Stomach smooth muscle (tissue), 2 donors: ENCODE results near the gene ACY1.

Experiments
- H3K27ac ChIP-seq: one replicate; pipeline ENCODE4 v1.7.0; 2013; ENCODE audit warnings: mild to moderate bottlenecking, low read length, inconsistent platforms
- H3K27me3 ChIP-seq, 2 donors: one replicate each; pipeline ENCODE4 v1.7.0; 2013; ENCODE audit warnings: low read length in 2 of 2; ENCODE audit not compliant: insufficient read depth in 2 of 2, control insufficient read depth in 1 of 2
- H3K36me3 ChIP-seq, 2 donors: one replicate each; pipeline ENCODE4 v1.7.0; 2013; ENCODE audit warnings: low read length in 2 of 2; ENCODE audit not compliant: control insufficient read depth in 2 of 2, insufficient read depth in 2 of 2
- H3K4me1 ChIP-seq: one replicate; pipeline ENCODE4 v1.7.0; 2013; ENCODE audit warnings: low read length; ENCODE audit not compliant: control insufficient read depth, insufficient read depth
- H3K4me3 ChIP-seq, 2 donors: one replicate each; pipeline ENCODE4 v1.7.0; 2013; ENCODE audit warnings: low read length in 2 of 2
- H3K9ac ChIP-seq, 2 donors: one replicate each; pipeline ENCODE4 v1.7.0; 2013; ENCODE audit warnings: low read length in 2 of 2, mild to moderate bottlenecking in 1 of 2
- H3K9me3 ChIP-seq, 2 donors: one replicate each; pipeline ENCODE4 v1.7.0; 2013; ENCODE audit warnings: low read length in 2 of 2; ENCODE audit not compliant: control insufficient read depth in 2 of 2
- donor health status: healthy.
- donor health status: Pancreatic carcinoma.

The ACY1 gene

DNA sequence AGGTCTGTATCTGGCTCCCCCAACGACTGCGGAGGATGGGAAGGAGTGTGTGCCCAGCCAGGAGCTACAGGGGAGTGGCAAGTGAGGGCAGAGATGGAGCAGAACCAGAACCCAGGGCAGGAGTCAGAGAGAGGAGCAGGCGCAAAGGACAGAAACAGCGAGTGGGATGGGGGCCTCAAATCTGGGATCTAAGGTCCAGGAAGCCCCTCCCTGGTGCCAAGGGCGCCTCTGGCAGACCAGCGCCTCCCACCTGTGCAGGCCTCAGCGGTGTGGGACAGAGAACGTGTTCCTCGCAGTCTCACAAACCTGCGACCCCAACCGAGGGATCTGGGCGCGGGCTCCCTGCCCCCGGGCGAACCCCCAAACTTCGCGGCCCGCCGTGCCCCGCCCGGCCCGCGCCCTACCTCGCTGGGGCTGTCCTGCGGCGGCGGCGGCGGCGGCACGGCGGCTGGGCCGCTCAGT, 16.4 kb upstream of the ACY1 start:
- H3K4me3 ChIP-seq, result peak overlapping the region; percentile 84 to 93
- H3K27me3 ChIP-seq, result no peaks in the 10 kb centered on the region
- peaks cover 37% of the 10 kb centered on the region for H3K4me1 ChIP-seq
- peak overlapping the region; percentile 80 to 94 for H3K9ac ChIP-seq
- H3K27ac ChIP-seq, result peak overlapping the region; percentile 76
- H3K9me3 ChIP-seq, result no peaks in the 10 kb centered on the region
- H3K36me3 ChIP-seq, result peaks cover 0 to 2% of the 10 kb centered on the region in 2 donors

DNA sequence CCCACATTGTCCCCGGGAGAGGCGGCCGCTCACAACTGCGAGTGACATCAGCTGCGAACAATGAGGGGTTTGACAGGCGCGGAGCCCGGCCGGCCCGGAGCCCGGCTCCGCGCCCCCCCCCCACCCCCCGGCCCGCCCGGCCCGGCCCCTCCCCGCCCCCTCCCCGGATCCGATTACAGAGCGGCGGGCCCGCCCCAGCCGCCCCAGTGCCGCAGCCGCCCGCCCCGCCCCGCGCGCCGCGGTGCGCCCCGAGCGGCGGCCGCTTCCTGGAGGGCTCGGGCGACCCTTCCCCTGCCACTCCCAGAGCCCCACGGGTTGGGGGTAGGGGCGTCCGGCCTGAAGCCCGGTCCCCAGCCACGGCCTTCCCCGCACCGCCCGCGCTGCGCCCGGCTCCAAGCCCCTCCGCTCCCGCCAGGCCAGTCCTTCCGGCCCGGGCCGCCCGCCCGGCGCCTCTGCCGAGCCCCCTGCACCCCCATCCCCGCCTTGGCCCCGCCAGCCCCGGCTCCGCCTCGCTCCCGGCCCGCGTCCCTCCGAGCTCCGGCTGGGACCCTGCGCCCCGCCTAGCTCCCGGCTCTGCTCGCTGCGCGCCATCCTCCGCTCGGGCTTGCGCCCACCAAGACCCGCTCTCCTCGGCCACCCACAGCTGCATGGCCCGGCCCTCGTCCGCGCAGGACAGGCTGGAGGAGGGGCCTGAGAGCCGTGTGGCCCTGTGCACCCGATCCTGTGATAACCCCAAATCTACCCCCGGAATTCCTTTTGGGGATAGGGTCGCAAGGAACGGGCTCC, 15.8 kb upstream of the ACY1 start, which contains the start of gene PCBP4:
Gene PCBP4 (minus strand): TSS at position 71 of the 786 bp plus-strand sequence. CDS start 6,214 bp downstream, outside the sequence.
- Histone ChIP-seq H3K27me3 (no peaks in the 10 kb centered on the region), H3K4me1 (peaks cover 37% of the 10 kb centered on the region), H3K4me3 (peak within 1 kb of the TSS; percentile 84 to 93), H3K36me3 (peaks cover 0 to 2% of the 10 kb centered on the region in 2 donors), H3K27ac (peak within 1 kb of the TSS; percentile 85), H3K9ac (peak within 1 kb of the TSS; percentile 80 to 94), H3K9me3 (no peaks in the 10 kb centered on the region)

DNA sequence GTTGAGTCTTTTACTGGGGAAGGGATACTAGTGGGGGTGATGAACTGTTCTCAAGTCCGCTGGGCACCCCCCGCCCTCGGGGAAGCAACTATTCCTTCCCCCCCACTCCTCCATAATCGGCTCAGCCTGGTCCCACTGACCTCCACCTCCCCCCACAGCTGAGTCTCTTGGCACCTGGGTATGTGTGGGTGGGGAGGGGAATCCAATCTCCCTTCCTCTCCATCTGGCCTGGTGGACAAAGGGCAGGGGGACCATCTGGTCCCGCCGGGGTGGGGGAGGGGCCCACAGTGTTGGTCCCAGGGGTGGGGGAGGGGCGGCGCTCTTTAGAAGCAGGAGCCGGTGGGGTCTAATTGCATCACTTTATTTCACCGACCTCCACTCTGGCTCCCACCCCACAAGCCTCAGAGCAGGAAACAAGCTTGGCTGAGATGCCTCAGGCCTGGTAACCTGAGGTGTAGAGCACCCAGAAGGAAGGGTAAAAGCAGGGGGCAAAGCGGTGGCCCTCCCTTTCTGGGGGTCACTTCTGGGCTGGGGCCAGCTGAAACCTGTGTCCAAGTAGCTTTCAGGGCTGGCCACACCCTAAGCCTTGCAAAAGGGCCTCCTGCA, 15.1 kb upstream of the ACY1 start:
- Histone ChIP-seq H3K4me3 (peak overlapping the region; percentile 71 to 77), H3K27me3 (no peaks in the 10 kb centered on the region), H3K9me3 (no peaks in the 10 kb centered on the region), H3K27ac (peak overlapping the region; percentile 85), H3K36me3 (no peaks in the 10 kb centered on the region), H3K9ac (peak overlapping the region; percentile 71 to 76), H3K4me1 (peaks cover 37% of the 10 kb centered on the region)

DNA sequence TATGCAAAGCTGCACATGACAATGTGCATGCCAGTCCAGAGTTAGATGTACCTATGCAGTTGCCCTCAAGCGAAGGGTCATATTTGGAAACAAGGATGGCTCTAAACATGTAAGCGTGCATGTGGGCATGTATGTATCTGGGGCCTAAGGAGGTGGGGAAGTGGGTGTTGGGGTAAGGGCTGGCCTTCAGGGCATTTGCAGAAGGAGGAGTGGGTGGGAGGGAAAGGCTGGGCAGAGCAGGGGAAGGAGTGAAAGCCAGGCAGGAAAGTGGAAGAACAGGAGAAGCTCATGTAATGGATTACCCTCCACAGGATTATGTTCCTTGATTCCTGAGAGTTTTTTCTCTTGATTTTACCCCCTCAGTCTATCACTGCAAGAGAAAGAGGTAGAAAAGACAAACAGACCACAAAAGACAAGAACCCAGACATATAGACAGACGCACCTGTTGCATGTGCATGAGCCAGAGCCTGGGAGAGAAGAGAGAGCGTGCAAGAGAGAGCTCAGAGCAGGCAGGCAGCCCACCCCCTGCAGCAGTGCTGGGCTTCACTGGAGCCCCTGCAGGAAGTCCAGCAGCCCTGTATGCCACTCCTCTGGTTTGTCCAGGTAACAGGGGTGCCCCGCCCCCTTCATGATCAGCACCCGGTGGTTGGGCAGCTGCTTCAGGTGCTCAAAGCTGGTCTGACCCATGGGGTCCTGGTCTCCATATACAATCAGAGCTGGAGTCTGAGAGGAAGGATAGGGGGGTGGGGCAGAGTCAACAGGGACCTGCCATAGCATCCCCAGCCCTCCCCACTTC, 14.3 kb upstream of the ACY1 start:
- Histone ChIP-seq H3K9me3 (no peaks in the 10 kb centered on the region), H3K27ac (peak overlapping the region; percentile 31), H3K4me3 (no peak overlapping the region), H3K27me3 (no peaks in the 10 kb centered on the region), H3K36me3 (no peaks in the 10 kb centered on the region), H3K9ac (no peak overlapping the region), H3K4me1 (peaks cover 45% of the 10 kb centered on the region)

DNA sequence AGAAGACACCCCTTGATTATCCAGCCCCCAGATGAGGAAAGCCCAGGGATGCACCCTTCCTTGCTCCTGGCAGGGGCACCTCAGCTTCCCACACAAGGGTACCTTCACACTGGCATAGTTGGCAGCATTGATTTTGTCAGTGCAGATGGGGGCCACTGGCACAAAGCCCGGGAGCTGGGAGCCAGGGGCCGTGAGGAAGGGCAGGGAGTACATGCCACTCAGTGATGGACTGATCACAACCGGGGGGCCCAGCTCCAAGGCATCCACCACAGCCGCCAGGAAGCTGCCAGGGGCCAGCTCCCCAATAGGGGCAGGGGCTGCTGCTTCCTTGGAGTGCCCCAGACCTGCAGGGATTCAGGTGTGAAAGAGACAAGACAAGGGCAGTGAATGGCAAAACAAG, 13.5 kb upstream of the ACY1 start:
- Histone ChIP-seq H3K9ac (no peak overlapping the region), H3K4me3 (no peak overlapping the region), H3K36me3 (no peaks in the 10 kb centered on the region), H3K27me3 (no peaks in the 10 kb centered on the region), H3K4me1 (peaks cover 52% of the 10 kb centered on the region), H3K27ac (no peak overlapping the region), H3K9me3 (no peaks in the 10 kb centered on the region)

DNA sequence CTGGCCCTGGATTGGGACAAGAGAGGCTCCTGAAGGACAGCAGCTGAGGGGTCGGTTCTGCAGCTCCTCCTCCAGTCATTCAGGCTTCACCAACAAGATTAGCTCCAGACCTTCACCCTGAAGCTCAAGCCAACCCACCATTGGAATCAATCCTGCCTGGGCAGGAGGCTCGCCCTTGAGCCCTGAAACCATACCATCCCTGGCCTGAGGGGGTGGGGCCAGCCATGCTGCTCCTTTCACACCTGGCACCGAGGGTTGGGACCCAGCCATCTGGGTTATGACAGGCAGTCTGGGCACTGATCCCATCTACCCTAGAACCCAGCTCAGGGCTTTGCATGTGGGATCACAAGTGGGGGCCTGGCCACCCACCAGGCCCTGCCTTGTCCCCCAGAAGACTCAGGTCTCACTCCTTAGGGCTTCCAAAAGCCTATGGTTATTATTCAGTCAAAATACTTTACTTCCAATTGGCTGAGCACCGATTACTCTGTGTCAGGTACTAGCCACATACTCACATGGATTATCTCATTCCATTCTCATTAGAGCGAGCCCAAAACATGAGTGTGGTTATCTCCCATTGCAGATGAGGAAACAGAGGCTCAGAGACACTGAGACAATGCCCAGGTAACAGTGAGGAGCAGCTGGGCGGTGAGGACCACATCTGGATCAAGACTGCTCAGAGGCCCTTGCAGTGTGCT, 12.6 kb upstream of the ACY1 start:
- no peaks in the 10 kb centered on the region for H3K27me3 ChIP-seq
- H3K4me1 ChIP-seq, result peaks cover 50% of the 10 kb centered on the region
- H3K4me3 ChIP-seq, result no peak overlapping the region
- no peaks in the 10 kb centered on the region for H3K9me3 ChIP-seq
- H3K36me3 ChIP-seq, result no peaks in the 10 kb centered on the region
- H3K27ac ChIP-seq, result no peak overlapping the region
- H3K9ac ChIP-seq, result no peak overlapping the region

DNA sequence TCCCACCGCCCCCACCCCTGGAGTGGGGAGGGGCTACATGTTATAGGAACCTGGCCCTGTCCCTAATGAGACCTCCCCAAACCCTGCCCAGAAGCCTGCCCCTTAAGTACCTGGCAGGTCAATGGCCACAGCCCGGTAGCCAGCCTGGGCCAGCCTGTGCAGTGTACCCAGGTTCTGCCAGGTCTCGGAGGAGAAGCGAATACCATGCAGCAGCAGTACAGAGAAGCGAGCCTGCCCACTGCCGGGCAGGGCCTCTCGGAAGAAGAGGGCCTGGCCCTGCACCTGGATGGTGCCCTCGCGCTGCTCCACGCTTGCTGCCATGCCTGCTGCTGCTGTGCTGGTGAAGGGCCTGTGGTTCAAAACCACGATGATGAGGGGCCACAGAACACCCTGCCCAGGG, 12.0 kb upstream of the ACY1 start:
- no peak overlapping the region for H3K9ac ChIP-seq
- H3K27ac ChIP-seq, result no peak overlapping the region
- no peaks in the 10 kb centered on the region for H3K27me3 ChIP-seq
- H3K9me3 ChIP-seq, result no peaks in the 10 kb centered on the region
- no peaks in the 10 kb centered on the region for H3K36me3 ChIP-seq
- no peak overlapping the region for H3K4me3 ChIP-seq
- peaks cover 48% of the 10 kb centered on the region for H3K4me1 ChIP-seq

DNA sequence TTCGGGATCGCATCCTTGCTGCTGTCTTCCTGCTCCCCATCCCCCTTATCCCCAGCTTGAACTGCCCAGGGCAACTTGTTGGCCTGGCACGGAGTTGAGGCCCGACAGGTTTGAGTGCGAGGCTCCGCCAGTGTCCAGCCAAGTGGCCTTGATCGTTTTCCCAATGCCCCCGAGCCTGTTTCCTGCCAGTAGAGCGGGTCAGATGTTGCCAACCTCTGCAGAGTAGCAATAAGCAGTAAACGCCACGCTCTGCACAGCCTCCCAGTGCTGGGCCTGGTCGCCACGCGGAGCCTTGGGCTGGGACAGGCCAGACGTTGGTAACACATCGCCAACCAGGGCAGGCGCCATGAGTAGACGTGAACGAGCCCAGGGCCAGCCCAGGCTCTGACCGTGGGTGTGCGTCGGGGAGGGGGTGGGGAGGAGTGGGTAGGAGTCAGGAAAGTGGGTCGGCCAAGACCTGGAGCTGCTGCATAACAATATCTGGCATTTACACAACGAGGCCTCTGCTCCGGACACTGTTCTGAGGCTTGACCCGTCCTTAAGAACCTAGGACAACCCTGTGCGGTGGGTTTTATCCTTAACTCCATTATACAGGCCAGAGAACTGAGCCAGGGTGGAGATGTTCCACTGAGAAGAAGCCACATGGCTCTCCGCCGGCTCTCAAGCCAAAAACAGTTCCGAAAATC, 8.9 kb upstream of the ACY1 start:
- peak overlapping the region; percentile 61 to 94 for H3K9ac ChIP-seq
- H3K27ac ChIP-seq, result peak overlapping the region; percentile 94
- no peaks in the 10 kb centered on the region for H3K36me3 ChIP-seq
- H3K4me3 ChIP-seq, result peak overlapping the region; percentile 46 to 93
- H3K27me3 ChIP-seq, result no peaks in the 10 kb centered on the region
- peaks cover 31% of the 10 kb centered on the region for H3K4me1 ChIP-seq
- H3K9me3 ChIP-seq, result no peaks in the 10 kb centered on the region

DNA sequence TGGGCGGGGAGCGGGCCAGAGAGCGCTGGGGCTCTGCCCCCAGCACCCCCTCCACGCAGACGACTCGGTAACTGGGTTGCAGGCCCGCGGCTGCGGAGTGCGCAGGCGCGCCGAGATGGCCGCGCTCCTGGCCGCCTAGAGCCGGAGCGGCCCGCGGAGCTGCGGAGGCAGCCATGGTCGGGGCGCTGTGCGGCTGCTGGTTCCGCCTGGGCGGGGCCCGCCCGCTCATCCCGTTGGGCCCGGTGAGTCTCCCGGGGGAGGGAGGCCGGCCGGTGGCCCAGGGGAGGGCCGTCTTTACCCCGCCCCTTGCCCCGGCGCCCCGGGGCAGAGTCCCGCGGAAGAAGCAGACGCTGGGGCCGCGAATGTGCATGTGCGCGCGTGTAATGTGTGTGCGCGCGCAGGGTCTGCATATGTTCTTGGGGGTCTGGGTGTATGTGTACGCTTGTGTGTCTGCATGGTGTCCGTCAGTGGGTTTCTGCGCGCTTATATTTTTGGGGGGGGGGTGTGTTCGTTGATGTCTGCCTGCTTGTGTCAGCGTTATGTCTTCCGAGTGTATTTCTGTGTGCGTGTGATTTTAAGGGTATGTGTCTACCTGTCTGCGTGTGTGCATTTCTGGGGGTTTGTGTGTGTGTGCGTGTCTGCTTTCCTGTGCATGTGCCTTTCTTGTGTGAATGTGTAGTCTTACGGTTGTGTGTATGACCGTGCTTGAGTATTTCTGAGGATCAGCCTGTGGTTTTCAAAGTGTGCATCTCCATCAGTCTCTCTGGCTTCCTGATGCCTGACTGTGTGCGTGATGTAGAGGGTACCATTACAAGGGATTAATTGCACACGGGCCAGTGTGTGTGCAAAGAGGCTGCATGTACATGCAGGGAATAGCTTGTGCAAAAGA, 8.1 kb upstream of the ACY1 start, which contains the start of gene ABHD14A:
Gene ABHD14A (plus strand): TSS at position 102 of the 889 bp plus-strand sequence. CDS start 72 bp downstream, at position 174.
- Histone ChIP-seq H3K27ac (peak within 1 kb of the TSS; percentile 94), H3K9me3 (no peaks in the 10 kb centered on the region), H3K27me3 (no peaks in the 10 kb centered on the region), H3K36me3 (no peaks in the 10 kb centered on the region), H3K4me3 (peak within 1 kb of the TSS; percentile 46 to 93), H3K9ac (peak within 1 kb of the TSS; percentile 94 to 98), H3K4me1 (peaks cover 31% of the 10 kb centered on the region)
